ENCODE results near the gene PRKRA.

DNA sequence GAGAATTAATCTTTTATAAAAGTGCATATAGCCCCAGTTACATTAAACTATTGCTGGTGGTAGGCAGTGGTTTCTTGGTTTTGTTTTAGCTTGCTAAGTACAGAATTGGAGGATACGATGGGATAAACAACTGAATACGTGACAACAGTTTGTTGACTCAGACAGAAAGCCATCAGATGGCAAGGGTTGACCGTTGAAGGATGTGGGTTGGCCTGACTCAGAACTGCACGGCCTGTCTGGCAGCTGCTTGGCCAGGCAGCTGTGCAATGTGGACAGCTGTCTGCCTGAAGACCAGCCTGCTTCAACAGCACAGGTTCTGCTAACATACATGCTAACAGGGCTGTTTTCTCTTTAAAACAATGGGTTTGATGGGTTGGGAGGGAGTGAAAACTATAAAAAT, 46.6 kb downstream of the PRKRA start:
- no peak for TF ChIP-seq ZFP30 (CRISPR knock-in tag; IDR thresholded peaks at IDR 0.05)
- no peak for TF ChIP-seq ZC3H10 (CRISPR knock-in tag; IDR thresholded peaks at IDR 0.05)
- TF ChIP-seq GLIS3 (CRISPR knock-in tag; IDR thresholded peaks at IDR 0.05) = no peak
